Measurements from ENCODE around the gene TFAP2B.

Gene TFAP2B

GRCh38 chr6:50824552-50824951, 5.9 kb downstream of the TFAP2B start:
- DNase-seq (ENCODE audit: low spot score), result peak; percentile 50

GRCh38 chr6:50825375-50826036, 6.8 kb downstream of the TFAP2B start:
- no peak for DNase-seq (ENCODE audit: low spot score)

- no peak for DNase-seq (ENCODE audit: low spot score)
These were observed 7.5 kb downstream of the TFAP2B start for GRCh38 chr6:50826037-50826761.

- DNase-seq (ENCODE audit: low spot score), result no peak
These were observed 8.1 kb downstream of the TFAP2B start for GRCh38 chr6:50826803-50827202.

GRCh38 chr6:50829049-50829448, 10.4 kb downstream of the TFAP2B start:
- DNase-seq (ENCODE audit: low spot score), result no peak

GRCh38 chr6:50829898-50830444, 11.3 kb downstream of the TFAP2B start:
- no peak for DNase-seq (ENCODE audit: low spot score)

- DNase-seq (ENCODE audit: low spot score), result no peak
These were observed 12.5 kb downstream of the TFAP2B start for GRCh38 chr6:50831186-50831585.

GRCh38 chr6:50832912-50833311, 14.2 kb downstream of the TFAP2B start:
- DNase-seq (ENCODE audit: low spot score), result no peak

- no peak for DNase-seq (ENCODE audit: low spot score)
These were observed 16.3 kb downstream of the TFAP2B start for GRCh38 chr6:50834929-50835410.

- no peak for DNase-seq (ENCODE audit: low spot score)
These were observed 17.6 kb downstream of the TFAP2B start for GRCh38 chr6:50836231-50836630.

GRCh38 chr6:50837589-50838445, 19.1 kb downstream of the TFAP2B start:
- no peak for DNase-seq (ENCODE audit: low spot score)

- DNase-seq (ENCODE audit: low spot score), result no peak
These were observed 21.6 kb downstream of the TFAP2B start for GRCh38 chr6:50840112-50840810.

GRCh38 chr6:50840811-50841192, 22.1 kb downstream of the TFAP2B start:
- DNase-seq (ENCODE audit: low spot score), result no peak

GRCh38 chr6:50842446-50842845, 23.8 kb downstream of the TFAP2B start:
- DNase-seq (ENCODE audit: low spot score), result no peak

GRCh38 chr6:50842861-50843384, 24.3 kb downstream of the TFAP2B start:
- DNase-seq (ENCODE audit: low spot score), result peak; percentile 53

GRCh38 chr6:50843842-50844241, 25.2 kb downstream of the TFAP2B start:
- peak; percentile 76 for DNase-seq (ENCODE audit: low spot score)

GRCh38 chr6:50845499-50846143, 26.9 kb downstream of the TFAP2B start:
- DNase-seq (ENCODE audit: low spot score), result no peak

- DNase-seq (ENCODE audit: low spot score), result no peak
These were observed 27.6 kb downstream of the TFAP2B start for GRCh38 chr6:50846144-50846851.

- DNase-seq (ENCODE audit: low spot score), result no peak
These were observed 28.1 kb downstream of the TFAP2B start for GRCh38 chr6:50846852-50847155.

GRCh38 chr6:50847890-50848594, 29.4 kb downstream of the TFAP2B start:
- DNase-seq (ENCODE audit: low spot score), result no peak

Data from iPS-NIHi11 (cell line).